ENCODE results near the gene ADGRA3. TPM values are rescaled to one million over a fixed set of nuclear protein-coding genes. Genes with fewer than 3 reads are reported as not detected.
"Not testable (repeated sequence)": the region's sequence is repeated elsewhere in the genome, so short reads cannot be mapped to it uniquely, and the experiment has no call there.

ADGRA3 gene
- total RNA-seq, 1 donor from 2014 or later = 20.7 TPM

GRCh38 chr4:22482250-22483127, 33.4 kb downstream of the ADGRA3 start:
- DNase-seq (ENCODE audit: low spot score) = no peak

GRCh38 chr4:22480675-22481327, 35.1 kb downstream of the ADGRA3 start:
- DNase-seq (ENCODE audit: low spot score) = no peak

GRCh38 chr4:22478426-22478825, 37.4 kb downstream of the ADGRA3 start:
- no peak for DNase-seq (ENCODE audit: low spot score)

- no peak for DNase-seq (ENCODE audit: low spot score)
Measured at GRCh38 chr4:22477813-22478182, 38.1 kb downstream of the ADGRA3 start.

- no peak for DNase-seq (ENCODE audit: low spot score)
Measured at GRCh38 chr4:22477136-22477812, 38.6 kb downstream of the ADGRA3 start.

GRCh38 chr4:22476011-22476410, 39.9 kb downstream of the ADGRA3 start:
- no peak for DNase-seq (ENCODE audit: low spot score)

GRCh38 chr4:22475311-22475646, 40.6 kb downstream of the ADGRA3 start:
- DNase-seq (ENCODE audit: low spot score) = not testable (repeated sequence)

- no peak for DNase-seq (ENCODE audit: low spot score)
Measured at GRCh38 chr4:22474636-22475310, 41.1 kb downstream of the ADGRA3 start.

GRCh38 chr4:22473268-22473667, 42.6 kb downstream of the ADGRA3 start:
- DNase-seq (ENCODE audit: low spot score) = no peak

- no peak for DNase-seq (ENCODE audit: low spot score)
Measured at GRCh38 chr4:22471999-22472461, 43.8 kb downstream of the ADGRA3 start.

GRCh38 chr4:22471419-22471818, 44.4 kb downstream of the ADGRA3 start:
- DNase-seq (ENCODE audit: low spot score) = no peak

GRCh38 chr4:22466581-22466980, 49.3 kb downstream of the ADGRA3 start:
- DNase-seq (ENCODE audit: low spot score) = no peak

GRCh38 chr4:22465996-22466395, 49.9 kb downstream of the ADGRA3 start:
- DNase-seq (ENCODE audit: low spot score) = no peak

GRCh38 chr4:22465349-22465748, 50.5 kb downstream of the ADGRA3 start:
- DNase-seq (ENCODE audit: low spot score) = no peak

- no peak for DNase-seq (ENCODE audit: low spot score)
Measured at GRCh38 chr4:22463179-22463578, 52.7 kb downstream of the ADGRA3 start.

GRCh38 chr4:22462688-22463087, 53.2 kb downstream of the ADGRA3 start:
- no peak for DNase-seq (ENCODE audit: low spot score)

- DNase-seq (ENCODE audit: low spot score) = no peak
Measured at GRCh38 chr4:22460266-22460665, 55.6 kb downstream of the ADGRA3 start.

GRCh38 chr4:22458098-22458497, 57.8 kb downstream of the ADGRA3 start:
- DNase-seq (ENCODE audit: low spot score) = no peak

- no peak for DNase-seq (ENCODE audit: low spot score)
Measured at GRCh38 chr4:22457348-22457747, 58.5 kb downstream of the ADGRA3 start.

GRCh38 chr4:22456291-22456690, 59.6 kb downstream of the ADGRA3 start:
- no peak for DNase-seq (ENCODE audit: low spot score)

GRCh38 chr4:22454955-22455354, 60.9 kb downstream of the ADGRA3 start:
- DNase-seq (ENCODE audit: low spot score) = no peak
